GM19240 (cell line): Measurements from ENCODE around the gene CKAP4.

Experiments used
- DNase-seq: peaks from one replicate; pipeline ENCODE4 v3.0.0; 2011; ENCODE audit warnings: low spot score; ENCODE audit not compliant: insufficient read length

The CKAP4 gene

DNA sequence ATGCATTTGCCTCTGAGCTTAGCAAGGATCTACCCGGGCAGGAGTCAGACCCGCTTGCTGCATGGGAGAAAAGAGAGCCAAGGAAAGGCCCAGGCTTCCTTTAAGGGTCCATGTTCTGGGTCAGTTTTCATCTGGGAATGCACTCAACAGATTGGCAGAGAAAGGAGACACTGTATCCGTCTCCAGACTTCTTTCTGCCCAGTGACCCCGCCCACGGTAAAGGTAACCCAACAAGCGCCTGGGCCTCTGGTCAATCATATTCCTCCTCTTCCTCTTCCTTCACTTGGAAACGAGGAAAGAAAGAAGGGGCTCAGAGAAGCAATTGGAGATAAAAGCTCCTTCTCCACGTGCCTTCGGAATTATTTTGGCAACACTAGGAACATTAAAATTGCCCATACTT is 27.6 kb upstream of the CKAP4 start:
- DNase-seq, result no peak

DNA sequence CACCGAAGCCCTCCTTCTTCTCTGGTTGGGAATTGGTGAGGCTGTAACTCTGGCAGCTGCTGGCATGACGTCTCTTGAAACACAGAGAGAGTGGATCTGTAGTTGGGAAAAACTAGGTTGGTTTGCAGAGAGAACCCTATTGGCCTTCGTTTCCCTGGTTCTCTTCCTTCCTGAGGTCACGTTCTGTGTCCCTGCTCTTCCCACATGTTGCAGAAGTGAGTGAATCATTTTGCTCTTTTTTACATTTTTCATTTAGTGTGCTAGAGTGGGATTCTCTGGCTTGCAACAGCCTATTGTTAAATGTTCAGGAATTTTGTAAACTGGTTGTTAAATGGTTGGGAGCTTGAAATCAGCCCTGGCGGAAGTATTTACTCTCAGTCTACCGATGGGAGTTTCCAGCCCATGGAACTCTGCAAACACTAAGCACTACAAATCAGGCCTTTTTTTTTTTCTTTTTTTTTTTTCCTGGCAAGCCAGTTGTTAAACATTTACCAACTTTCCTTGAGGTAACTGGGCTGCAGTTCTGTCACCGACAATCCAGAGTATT is 26.8 kb upstream of the CKAP4 start:
- no peak for DNase-seq

DNA sequence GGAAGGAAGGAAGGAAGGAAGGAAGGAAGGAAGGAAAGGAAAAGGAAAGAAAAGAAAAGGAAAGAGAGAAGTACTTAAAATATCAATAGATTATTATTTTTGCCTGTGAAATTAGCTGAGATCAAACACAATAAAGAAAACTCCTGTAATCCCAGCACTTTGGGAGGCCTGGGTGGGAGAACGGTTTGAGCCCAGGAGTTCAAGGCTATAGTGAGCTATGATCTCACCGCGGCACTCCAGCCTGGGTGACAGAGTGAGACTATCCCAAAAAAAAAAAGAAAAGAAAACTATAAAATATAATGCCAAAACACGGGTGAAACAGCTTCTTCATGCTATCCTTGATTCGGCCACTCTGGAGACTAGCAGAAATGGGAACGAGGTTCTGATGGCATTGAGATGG is 26.2 kb upstream of the CKAP4 start:
- no peak for DNase-seq

DNA sequence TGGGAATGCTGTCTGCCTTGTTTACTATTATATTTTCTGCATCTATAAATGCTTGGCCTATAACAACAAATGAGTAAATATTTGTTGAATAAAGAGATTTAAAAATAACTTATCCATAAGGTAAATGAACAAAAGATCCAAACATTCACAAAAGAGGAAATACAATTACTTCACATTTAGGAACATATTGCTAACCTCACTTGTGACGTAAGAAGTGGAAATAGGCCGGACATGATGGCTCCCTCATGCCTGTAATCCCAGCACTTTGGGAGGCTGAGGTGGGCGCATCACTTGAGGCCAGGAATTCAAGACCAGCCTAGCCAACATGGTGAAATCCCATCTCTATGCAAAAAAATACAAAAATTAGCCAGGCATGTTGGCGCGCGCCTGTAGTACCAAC is 25.7 kb upstream of the CKAP4 start:
- no peak for DNase-seq

DNA sequence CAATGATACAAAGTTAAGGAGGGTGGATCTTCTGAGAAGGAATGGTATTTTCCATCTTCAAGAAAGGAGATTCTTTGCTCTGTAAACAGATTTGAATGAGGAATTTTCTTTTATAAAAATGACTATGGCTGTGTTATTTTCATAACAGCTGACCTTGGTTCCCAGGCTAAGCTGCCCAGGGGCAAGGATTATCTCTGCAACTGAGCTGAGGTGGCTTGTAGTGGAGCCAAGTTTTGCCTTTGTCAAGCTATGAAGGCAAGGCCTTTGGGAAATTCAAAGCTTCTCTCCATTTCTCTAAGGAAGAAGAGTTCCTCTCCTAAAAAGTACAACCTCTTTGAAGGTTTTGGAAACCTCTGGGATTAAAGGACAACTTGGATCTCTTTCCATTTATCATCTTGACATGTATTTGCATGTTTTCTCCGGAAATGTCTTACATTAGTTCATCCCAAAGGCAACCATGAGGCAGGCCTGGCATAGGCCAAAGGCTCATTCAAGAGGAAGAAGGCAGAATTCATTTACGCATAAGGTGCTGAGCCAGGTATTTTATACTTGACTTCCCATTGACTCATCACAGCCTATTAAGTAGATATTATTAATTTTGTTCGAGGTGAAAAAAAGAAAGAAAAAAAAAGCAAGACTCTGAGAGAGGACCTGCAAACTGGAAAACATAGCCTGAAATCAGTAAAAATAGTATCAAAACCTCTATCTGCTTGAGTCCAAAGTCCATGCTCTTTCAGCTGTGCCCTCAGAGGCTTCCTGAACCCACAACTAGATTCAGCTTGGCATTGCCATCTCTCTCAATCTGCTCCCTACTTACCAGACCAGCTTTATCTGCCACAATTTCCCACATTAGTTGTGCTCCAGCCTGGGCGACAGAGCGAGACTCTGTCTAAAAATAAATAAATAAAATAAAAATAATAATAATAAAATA is 24.0 kb upstream of the CKAP4 start:
- DNase-seq, result no peak

DNA sequence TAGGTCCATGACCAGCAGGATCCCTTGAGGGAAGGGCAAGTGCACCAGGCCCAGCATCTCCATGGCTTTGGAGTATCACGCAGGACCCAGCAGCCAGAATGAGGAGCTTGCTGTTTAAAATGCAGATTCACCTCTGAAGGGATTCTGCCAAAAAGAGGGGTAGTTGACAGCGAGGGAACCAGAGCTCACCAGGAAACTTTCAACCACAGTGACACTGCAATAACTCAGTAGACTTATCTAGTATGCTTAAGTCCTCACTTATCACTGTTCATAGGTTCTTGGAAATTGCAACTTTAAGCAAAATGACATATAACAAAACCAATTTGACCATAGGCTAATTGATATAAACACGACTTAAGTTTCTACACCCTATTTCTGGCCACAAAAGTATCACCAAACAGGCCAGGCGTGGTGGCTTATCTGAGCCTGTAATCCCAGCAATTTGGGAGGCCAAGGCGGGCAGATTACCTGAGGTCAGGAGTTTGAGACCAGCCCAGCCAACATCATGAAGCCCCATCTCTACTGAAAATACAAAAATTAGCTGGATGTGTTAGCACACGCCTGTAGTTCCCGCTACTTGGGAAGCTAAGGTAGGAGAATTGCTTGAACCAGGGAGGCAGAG is 21.4 kb upstream of the CKAP4 start:
- no peak for DNase-seq

DNA sequence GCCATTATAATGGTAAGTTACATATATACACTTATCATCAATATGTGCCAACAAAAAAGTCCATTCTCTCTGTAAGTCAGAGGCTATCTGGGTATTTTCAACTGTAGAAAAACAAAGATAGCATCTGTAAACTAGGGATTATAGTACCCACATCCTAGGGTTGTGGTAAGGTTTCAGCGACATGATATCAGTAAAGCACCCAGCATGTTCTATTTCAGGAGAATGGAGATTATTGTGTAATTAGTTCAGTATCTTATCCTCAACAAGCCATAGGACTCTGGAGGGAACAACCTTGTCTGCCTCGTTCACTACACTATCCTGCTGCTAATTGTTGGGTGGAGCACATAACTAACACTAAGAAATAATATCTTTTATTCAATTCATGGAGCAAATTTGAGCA is 19.7 kb upstream of the CKAP4 start:
- no peak for DNase-seq

DNA sequence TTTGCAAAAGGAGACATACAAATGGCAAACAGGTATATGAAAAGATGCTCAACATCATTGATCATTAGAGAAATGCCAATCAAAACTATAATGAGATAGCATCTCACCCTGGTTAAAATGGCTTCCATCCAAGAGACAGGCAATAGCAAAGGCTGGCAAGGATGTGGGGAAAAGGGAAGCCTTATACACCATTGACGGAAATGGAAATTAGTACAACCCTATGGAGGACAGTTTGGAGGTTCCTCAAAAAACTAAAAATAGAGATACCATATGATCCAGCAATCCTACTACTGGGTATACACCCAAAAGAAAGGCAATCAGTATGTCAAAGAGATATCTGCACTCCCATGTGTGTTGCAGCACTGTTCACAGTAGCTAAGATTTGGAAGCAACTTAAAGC is 17.3 kb upstream of the CKAP4 start:
- no peak for DNase-seq

DNA sequence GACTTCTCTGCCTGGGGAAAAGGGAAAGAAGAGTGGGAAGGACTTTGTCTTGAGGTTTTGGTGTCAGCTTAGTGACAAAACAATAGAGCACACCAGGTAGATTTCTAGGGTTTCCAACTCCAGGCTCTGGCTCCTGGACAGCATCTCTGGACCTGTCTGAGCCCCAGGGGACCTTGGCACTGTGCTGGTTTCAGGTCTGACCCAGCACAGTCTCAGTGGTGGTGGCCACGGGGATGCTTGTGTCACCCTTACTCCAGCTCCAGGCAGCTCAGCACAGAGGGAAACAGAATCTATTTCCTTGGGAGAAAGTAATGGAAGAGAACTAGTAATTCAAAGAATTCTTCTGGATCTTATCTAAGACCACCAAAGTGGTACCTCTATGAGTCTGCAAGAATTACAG is 11.1 kb upstream of the CKAP4 start:
- DNase-seq, result no peak

DNA sequence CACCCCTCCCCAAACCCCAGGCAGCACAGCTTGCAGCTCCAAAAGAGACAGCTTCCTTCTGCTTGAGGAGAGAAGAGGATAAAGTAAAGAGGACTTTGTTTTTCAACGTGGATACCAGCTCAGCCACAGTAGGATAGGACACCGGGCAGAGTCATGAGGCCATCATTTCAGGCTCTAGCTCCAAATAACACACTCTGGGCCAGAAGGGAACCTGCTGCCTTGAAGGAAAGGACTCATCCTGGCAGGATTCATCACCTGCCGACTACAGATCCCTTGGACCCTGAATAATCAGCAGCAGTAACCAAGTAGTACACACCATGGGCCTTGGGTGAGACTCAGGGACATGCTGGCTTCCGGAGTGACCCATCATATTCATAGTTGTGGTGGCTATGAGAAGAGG is 10.4 kb upstream of the CKAP4 start:
- DNase-seq, result no peak

DNA sequence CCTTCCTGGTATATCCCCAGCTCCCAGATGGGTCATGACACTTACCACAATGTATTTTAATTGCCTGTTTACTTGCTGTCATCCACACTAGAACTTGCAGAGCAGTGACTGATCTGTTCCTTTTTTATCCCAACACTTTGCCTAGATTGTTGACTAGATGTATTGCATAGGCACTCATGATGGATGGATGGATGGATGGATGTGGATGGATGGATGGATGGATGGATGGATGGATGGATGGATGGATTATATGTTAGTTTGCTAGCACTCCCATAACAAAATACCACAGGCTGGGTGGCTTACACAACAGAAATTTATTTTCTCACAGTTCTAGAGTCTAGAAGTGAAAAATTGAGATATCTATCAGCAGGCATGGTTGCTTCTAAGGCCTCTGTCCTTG is 8.7 kb upstream of the CKAP4 start:
- DNase-seq, result no peak

DNA sequence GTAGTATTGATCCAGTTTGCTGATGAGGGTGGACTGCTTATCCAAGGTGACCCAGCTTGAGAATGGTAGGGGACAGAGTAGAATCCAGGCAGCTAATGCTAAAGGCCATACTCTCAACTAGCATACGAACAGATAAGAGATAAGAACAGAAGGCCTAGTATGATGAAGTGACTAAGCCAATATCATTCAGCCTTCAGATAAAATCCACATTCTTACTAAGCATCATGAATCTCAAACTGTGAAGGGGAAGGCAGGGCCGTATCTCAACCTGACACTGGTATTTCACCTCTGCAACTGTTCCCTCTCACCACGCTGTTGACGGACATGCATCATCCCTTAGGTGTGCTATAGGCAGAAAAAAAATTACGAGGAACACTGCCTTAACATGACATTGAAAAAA is 8.1 kb upstream of the CKAP4 start:
- no peak for DNase-seq

DNA sequence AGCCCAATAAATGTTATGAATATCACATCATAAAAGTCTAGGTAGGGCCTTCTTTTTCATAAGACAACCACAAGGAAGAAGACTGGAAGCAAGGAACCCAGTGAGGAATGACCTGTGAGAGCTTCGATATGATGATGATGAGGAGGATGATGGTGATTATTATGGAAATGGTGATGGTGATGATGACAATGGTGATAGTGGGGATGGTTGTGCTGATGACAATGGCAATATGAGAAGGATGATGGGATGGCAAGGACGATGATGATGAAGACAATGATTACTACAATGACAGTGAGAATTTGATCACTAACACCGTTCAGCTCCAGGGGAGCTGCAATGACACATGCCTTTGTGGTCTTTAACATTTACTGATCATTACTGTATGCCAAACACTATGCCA is 7.7 kb upstream of the CKAP4 start:
- no peak for DNase-seq

DNA sequence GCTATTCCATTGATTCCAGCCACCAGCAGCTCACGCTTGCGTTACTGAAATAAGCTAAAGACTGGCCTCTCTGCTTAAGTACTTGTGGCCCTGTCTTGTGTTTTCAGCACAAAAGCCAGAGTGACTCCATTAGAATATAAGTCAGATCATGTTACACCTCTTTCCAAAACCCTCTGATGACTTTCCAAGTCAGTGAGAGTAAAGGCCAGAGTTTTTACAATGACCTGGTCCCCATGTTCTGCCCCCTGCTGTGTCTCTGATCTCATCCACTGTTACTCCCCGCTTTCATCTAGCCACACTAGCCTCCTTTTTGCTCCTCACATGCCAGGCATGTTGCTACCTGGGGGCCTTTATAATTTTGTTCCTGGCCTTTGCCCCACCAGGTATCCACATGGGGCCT is 6.9 kb upstream of the CKAP4 start:
- no peak for DNase-seq

DNA sequence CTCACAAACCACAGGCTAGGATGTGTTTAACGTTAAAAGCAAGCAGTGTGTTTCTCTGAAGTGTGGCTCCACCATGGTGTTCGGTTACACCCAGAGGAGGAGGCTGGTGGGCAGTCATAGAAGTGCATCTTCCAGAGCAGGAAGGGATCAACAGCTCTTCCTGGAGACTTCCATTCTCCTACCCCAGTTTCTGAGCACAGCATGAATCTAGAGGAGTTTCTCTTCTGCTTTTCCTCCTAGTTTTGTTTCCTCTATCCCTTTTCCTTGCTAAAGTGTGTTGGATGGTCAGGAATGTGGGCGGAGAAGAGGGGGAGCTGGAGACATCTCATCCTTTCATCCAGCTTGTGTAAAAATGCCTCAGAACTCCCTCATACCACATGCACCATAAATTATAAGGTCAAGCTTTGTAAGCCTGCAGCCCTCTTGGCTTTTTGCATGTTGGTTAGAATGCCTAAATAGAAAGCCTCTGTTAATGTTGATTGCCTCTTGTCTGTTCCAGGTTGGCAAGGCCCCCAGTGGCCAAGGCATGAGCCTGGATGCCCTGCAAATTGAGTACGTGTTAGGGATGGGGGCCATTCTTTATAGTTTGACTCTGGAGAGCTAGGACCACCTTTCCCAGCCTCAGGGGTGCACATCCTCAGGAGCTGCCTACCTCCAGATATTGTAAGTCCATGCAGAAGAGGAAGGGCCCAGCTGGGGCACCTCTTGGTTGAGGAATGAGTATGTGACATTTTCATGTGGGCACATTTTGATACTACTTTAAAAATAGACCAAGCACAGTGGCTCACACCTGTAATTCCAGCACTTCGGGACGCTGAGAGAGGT is 4.0 kb upstream of the CKAP4 start:
- no peak for DNase-seq

DNA sequence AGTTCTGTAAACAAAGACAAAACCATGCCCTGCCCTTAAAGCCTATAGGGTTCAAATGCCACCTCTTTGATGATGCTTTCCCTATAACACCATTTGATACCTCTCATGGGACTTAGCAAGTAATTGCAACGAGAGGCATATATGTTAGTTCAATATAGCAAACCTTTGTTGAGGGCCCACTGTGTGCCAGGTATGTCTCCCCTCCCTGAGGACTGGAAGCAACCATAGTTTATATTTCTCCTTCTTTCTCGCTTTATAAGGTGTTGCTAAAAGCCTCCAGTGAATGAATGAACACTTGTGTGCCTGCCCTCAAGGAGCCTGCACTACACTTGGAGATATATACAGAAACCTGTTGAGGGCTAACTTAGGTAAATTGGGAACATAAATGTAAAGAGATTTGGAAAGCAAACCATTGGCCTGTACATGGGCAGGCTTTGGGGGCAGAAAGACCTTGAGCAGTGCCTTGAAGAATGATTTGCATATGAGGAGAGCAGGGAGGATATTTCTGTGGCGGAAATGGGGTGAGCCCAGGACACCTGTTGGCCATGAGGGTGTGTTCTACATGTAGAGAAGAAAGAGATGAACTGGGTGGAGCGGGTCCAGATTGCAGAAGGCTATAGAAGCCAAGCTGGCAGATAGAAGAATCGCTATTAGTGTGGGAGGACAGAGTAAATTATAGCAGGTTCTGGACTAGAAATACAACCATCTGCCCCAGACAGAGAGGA is 1.8 kb upstream of the CKAP4 start:
- peak; percentile 70 for DNase-seq

DNA sequence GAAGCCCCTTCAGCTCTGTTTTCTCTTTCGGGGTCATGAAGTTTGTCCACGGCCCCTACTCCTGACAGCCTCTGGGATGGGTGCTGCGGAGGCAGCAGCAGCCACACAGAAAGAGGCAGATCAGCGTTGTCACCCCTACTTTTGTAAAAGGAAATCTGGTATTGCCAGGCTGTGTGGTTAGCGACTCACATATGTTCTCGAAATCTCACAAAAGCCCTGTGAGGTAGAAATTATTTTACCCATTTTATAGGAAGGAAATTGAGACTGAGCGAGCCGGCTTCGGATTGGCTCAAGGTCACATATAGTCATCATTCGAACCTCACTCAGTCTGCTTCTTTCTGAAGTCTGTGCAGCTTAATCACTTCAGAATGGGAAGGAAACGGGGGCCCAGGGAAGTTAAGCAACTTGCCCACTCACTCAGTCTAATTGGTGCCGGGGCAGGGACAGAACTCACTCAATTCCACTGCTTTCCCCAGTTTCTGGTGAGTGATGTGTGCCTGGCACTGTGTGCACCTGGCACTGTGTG is 1.1 kb upstream of the CKAP4 start:
- no peak for DNase-seq

DNA sequence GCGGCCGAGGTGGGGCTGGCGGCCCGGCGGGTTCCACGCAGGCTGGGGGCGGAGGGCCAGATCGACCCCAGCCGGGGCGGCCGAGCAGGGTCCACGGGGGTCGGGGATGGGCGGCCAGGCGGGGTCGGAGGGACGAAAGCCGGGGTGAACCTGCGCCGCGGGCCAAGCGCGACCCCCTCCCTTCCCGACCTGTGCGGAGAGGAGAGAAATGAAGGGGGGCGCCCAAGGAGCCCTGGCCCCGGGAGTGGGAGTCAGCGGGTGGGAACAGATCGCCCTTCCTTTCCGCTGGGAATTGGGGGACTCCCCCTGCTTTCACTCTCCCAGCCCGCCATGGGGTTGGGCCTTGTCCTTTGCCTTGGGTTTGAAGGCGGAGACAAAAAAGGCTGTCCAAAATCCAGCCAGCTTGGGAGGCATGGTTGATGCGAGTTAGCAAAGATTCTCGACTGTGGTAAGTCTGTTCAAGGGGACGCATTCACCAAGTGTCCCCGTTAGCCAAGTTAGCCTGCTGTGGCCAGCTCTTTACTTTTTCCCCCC is 559 bp upstream of the CKAP4 start:
- no peak for DNase-seq

DNA sequence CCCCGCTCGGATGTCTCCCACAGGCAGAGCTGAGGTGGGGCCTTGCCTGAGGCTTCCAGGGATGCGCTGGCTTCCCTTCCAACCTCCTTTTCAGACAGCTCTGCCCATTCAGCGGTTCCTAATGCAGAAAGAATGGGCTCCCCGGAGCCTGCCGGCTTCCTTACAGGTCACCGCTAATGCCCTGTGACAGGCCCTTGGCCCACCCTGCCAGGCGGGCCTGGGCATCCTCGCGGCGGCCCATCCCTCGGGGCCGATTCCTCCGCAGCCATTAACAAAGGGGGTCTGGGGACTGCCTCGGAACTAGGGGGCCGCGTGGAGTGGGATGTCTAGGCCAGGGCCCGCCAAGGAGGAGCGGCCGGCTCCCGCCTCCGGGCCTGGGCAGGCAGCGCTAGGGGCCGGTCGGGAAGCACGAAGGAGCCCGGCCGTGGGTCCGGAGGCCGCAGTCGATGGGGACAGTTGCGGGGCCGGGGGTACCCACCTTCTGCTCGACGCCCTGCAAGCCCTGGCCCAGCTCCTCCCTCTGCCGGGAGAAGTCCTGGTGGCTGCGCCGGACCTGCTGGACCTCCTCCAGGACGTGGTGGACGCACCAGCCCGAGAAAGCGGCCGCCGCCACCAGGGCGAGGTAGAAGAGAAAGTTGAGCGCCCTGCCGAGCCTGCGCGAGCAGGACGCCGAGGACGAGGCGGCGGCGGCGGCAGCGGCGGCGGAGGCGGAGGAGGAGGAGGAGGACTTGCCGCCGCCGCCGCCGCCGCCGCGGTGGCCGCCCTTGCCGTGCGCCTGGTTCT is 738 bp downstream of the CKAP4 start:
- no peak for DNase-seq

DNA sequence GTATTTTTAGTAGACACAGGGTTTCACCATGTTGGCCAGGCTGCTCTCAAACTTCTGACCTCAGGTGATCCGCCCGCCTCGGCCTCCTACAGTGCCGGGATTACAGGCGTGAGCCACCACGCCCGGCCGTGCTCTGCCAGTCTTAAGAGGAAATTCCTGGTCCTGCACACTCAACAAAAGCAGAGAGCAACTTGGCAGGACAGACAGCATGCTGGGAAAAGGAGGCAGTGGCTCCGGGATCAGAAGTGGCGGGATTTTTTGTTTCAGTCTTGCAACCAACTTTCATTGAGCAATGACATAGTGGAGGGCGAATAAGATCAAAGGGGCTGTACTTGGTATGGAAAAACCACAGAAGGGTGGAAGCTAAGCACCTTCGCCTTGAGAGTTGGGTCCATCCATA is 2.1 kb downstream of the CKAP4 start:
- DNase-seq, result no peak
